RWPE2 (cell line): Measurements from ENCODE around the gene GALR3.

ENCODE experiments used
- ATAC-seq: fragments of 200-7000 bp; cut with Tn5 transposase; 3 replicates; pipeline ENCODE4 v1.9.1; 2021; ENCODE audit warnings: low read depth
- DNase-seq: peaks from one replicate; pipeline ENCODE4 v3.0.0-alpha.2; 2020; ENCODE audit warnings: low spot score
- H3K27ac ChIP-seq: fragments of 450-650 bp; 2 replicates; pipeline ENCODE4 v1.5.1; 2017; ENCODE audit warnings: mild to moderate bottlenecking; ENCODE audit not compliant: poor library complexity, severe bottlenecking
- H3K27me3 ChIP-seq: fragments of 250-450 bp; sonication (Bioruptor Pico); 2 replicates; pipeline ENCODE4 v1.5.1; 2021; ENCODE audit warnings: mild to moderate bottlenecking, moderate library complexity; ENCODE audit not compliant: insufficient read depth, poor library complexity, severe bottlenecking
- H3K36me3 ChIP-seq: fragments of 250-450 bp; sonication (Bioruptor Pico); 2 replicates; pipeline ENCODE4 v1.5.1; 2020; ENCODE audit warnings: low read depth, mild to moderate bottlenecking, moderate library complexity
- H3K4me1 ChIP-seq: fragments of 250-450 bp; sonication (Bioruptor Pico); 2 replicates; pipeline ENCODE4 v1.5.1; 2021; ENCODE audit warnings: mild to moderate bottlenecking, moderate library complexity; ENCODE audit not compliant: insufficient read depth, poor library complexity, severe bottlenecking
- H3K4me3 ChIP-seq: fragments of 250-450 bp; sonication (Bioruptor Pico); 2 replicates; pipeline ENCODE4 v1.5.1; 2021; ENCODE audit warnings: mild to moderate bottlenecking, moderate library complexity; ENCODE audit not compliant: severe bottlenecking
- H3K9me3 ChIP-seq: fragments of 250-450 bp; sonication (Bioruptor Pico); 2 replicates; pipeline ENCODE4 v1.5.1; 2021; ENCODE audit warnings: mild to moderate bottlenecking, moderate library complexity; ENCODE audit not compliant: severe bottlenecking
- TF ChIP-seq, protein P1 (sequence below): fragments of 450-650 bp; IDR thresholded peaks from one replicate; pipeline ENCODE4 v1.5.1; 2017; ENCODE audit warnings: mild to moderate bottlenecking, moderate library complexity; ENCODE audit not compliant: poor library complexity, severe bottlenecking

GALR3 gene

DNA sequence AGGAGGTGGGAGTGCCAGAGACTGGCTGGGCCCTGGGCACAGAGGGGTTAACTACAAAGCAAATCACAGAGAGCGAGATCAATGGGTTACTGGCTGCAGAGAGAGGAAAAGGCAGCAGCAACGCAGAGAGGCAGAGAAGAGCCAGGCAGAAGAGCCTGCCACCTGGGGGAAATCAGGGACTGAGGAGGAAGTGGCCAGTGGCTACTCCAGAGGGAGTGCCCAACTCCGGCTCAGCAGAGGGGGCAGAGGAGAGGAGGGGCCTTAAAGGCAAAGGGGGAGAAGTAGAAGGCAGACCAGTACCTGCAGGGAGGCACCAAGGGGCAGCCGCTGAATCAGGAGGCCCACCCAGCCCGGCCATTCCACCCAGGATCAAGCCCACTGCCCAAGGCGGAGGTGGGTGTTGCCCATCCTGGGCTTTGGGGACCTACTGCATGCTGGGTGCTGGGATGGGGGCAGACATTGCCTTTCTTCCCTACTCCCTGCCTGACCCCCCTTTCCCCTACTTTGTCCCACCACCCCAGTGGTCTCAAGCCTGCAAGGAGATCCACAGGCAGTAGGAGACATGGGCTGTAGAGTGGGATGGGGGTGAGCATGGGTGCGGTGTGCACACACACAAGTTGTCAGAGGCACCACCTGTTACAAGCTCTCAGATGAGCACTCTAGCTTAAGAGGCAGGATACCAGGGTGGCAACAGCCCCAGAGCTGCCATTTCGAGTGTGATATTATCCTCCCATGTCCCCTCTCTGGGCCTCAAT, 926 bp upstream of the GALR3 start:
- Histone ChIP-seq H3K4me3 (no peak overlapping the region), H3K36me3 (no peaks in the 10 kb centered on the region), H3K27me3 (peaks cover 34% of the 10 kb centered on the region), H3K27ac (no peak overlapping the region), H3K9me3 (no peaks in the 10 kb centered on the region), H3K4me1 (no peaks in the 10 kb centered on the region)
- ATAC-seq (no peak), DNase-seq (no peak)
- TF ChIP-seq, protein P1, sequence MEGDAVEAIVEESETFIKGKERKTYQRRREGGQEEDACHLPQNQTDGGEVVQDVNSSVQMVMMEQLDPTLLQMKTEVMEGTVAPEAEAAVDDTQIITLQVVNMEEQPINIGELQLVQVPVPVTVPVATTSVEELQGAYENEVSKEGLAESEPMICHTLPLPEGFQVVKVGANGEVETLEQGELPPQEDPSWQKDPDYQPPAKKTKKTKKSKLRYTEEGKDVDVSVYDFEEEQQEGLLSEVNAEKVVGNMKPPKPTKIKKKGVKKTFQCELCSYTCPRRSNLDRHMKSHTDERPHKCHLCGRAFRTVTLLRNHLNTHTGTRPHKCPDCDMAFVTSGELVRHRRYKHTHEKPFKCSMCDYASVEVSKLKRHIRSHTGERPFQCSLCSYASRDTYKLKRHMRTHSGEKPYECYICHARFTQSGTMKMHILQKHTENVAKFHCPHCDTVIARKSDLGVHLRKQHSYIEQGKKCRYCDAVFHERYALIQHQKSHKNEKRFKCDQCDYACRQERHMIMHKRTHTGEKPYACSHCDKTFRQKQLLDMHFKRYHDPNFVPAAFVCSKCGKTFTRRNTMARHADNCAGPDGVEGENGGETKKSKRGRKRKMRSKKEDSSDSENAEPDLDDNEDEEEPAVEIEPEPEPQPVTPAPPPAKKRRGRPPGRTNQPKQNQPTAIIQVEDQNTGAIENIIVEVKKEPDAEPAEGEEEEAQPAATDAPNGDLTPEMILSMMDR, result no peak

DNA sequence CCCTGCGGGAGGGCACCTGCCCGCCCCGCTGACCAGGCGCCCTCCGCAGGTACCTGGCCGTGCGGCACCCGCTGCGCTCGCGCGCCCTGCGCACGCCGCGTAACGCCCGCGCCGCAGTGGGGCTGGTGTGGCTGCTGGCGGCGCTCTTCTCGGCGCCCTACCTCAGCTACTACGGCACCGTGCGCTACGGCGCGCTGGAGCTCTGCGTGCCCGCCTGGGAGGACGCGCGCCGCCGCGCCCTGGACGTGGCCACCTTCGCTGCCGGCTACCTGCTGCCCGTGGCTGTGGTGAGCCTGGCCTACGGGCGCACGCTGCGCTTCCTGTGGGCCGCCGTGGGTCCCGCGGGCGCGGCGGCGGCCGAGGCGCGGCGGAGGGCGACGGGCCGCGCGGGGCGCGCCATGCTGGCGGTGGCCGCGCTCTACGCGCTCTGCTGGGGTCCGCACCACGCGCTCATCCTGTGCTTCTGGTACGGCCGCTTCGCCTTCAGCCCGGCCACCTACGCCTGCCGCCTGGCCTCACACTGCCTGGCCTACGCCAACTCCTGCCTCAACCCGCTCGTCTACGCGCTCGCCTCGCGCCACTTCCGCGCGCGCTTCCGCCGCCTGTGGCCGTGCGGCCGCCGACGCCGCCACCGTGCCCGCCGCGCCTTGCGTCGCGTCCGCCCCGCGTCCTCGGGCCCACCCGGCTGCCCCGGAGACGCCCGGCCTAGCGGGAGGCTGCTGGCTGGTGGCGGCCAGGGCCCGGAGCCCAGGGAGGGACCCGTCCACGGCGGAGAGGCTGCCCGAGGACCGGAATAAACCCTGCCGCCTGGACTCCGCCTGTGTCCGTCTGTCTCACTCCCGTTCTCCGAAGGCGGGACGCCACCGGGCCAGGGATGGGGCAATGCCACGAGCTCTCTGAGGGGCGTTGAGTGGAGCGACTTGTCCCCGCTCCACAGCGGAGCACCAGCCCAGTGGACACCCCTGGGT, 1.8 kb downstream of the GALR3 start:
- Histone ChIP-seq H3K36me3 (no peaks in the 10 kb centered on the region), H3K4me3 (no peak overlapping the region), H3K9me3 (no peaks in the 10 kb centered on the region), H3K4me1 (no peaks in the 10 kb centered on the region), H3K27ac (no peak overlapping the region), H3K27me3 (peaks cover 19% of the 10 kb centered on the region)
- TF ChIP-seq, protein P1, result no peak
- ATAC-seq (no peak), DNase-seq (no peak)

DNA sequence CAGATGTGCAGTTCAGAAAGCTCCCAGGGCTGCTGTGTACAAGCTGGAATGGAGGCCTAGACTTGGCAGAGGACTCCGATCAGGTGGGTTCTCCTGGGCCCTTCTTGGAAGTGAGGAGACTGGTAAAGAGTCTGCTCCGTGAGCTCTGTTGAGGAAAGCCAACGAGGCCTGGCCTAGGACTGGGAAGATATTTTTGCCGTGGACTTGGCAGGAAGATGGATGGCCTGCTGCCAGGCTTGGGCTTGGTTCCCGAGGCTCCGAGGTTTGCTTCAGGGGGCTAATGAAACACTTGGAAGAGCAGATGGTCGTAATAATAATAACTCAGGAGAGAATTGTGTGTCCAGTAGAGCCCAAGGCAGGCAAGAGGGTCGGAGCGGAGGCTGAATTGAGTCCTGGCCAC, 3.9 kb downstream of the GALR3 start:
- Histone ChIP-seq H3K4me3 (no peak overlapping the region), H3K4me1 (no peaks in the 10 kb centered on the region), H3K9me3 (no peaks in the 10 kb centered on the region), H3K27ac (no peak overlapping the region), H3K36me3 (peaks cover 11% of the 10 kb centered on the region; the same call in 1 of the 2 replicates), H3K27me3 (peaks cover 19% of the 10 kb centered on the region)
- DNase-seq, result no peak
- TF ChIP-seq, protein P1, result no peak
- no peak for ATAC-seq

DNA sequence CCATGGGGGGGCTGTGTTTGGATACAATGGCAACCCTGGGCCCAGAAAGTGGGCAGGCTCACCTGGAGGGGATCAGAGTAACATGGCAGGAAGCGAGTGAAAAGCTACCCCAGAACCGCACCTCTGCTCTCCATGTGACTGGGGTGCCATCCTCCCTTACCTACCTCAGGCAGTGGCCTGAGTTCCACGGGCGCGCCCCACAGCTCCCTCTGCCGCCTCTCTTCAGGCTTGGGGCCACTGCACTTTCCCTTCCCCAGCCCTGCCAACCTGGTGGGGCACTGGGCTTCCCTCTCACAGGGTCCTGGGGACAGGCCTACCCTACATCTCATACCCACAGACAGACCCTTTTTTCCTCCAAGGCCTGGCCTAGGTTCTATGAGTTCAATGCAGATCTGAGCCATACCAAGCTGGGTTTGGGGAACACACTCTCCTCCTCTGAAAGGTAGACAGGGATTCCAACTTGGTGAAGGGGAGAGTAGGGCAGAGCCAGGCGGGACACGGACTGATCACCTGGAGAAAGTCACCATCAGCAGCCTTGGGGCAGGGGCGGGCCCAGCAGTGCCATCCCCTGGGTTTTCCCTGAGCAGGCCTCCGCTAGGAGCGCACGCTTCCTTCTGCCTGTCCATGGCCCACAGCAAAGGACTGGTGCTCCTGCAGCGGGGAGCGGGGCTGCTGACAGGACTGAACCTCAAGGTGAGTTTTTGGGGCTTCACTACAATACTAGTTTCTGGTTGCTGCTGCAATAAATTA, 7.1 kb downstream of the GALR3 start:
- H3K27me3 ChIP-seq, result no peaks in the 10 kb centered on the region
- H3K4me1 ChIP-seq, result no peaks in the 10 kb centered on the region
- DNase-seq (no peak), ATAC-seq (no peak)
- no peak overlapping the region for H3K4me3 ChIP-seq
- no peaks in the 10 kb centered on the region for H3K9me3 ChIP-seq
- H3K27ac ChIP-seq, result no peak overlapping the region
- H3K36me3 ChIP-seq, result peaks cover 36% of the 10 kb centered on the region
- TF ChIP-seq, protein P1, result no peak
